NCI-H2227 (cell line): ENCODE data around the gene GARIN5B.

Experiments
- DNase-seq: peaks from one replicate; lab custom pipeline; 2025; ENCODE audit not compliant: unreplicated experiment; lab: John Stamatoyannopoulos, UW

GARIN5B gene

GRCh38 chr19:55372316-55373081, 9.4 kb upstream of the GARIN5B start:
- no peak for DNase-seq

GRCh38 chr19:55370305-55370988, 7.4 kb upstream of the GARIN5B start, which contains the start of gene IL11:
TSS of gene IL11 (minus strand) at chr19:55370463. CDS start at chr19:55370310, 153 bp downstream.
- DNase-seq: no peak

- peak; percentile 93 for DNase-seq
Measured at GRCh38 chr19:55369653-55370304, 6.7 kb upstream of the GARIN5B start.

GRCh38 chr19:55368701-55369563, 5.9 kb upstream of the GARIN5B start:
- peak; percentile 75 for DNase-seq

- DNase-seq: no peak
Measured at GRCh38 chr19:55368106-55368505, 5.0 kb upstream of the GARIN5B start.

GRCh38 chr19:55366790-55367189, 3.7 kb upstream of the GARIN5B start:
- no peak for DNase-seq

GRCh38 chr19:55365964-55366363, 2.9 kb upstream of the GARIN5B start:
- no peak for DNase-seq

GRCh38 chr19:55365245-55365644, 2.2 kb upstream of the GARIN5B start:
- DNase-seq: no peak

- DNase-seq: no peak
Measured at GRCh38 chr19:55362174-55362989, 678 bp downstream of the GARIN5B start.

- DNase-seq: no peak
Measured at GRCh38 chr19:55360902-55361301, 2.2 kb downstream of the GARIN5B start.

GRCh38 chr19:55358943-55359908, 3.8 kb downstream of the GARIN5B start:
- no peak for DNase-seq

GRCh38 chr19:55358493-55358892, 4.6 kb downstream of the GARIN5B start:
- no peak for DNase-seq

GRCh38 chr19:55355213-55355821, 7.7 kb downstream of the GARIN5B start:
- DNase-seq: no peak

- no peak for DNase-seq
Measured at GRCh38 chr19:55354698-55355212, 8.3 kb downstream of the GARIN5B start, which contains the start of gene COX6B2. TSS of gene COX6B2 (minus strand) at chr19:55354719. CDS start at chr19:55354521, 198 bp downstream.

- DNase-seq: peak; percentile 88
Measured at GRCh38 chr19:55353803-55354697, 9.0 kb downstream of the GARIN5B start.

- DNase-seq: no peak
Measured at GRCh38 chr19:55353356-55353802, 9.7 kb downstream of the GARIN5B start.

- no peak for DNase-seq
Measured at GRCh38 chr19:55352549-55353145, 10.4 kb downstream of the GARIN5B start.
